SIG-M5 (cell line): ENCODE results near the gene GAS2L3.
"Not testable (repeated sequence)": the region's sequence is repeated elsewhere in the genome, so short reads cannot be mapped to it uniquely, and the experiment has no call there.

Experiments
- DNase-seq: peaks from one replicate; lab custom pipeline; 2025; lab: John Stamatoyannopoulos, UW

The GAS2L3 gene

GRCh38 chr12:100574187-100575074 lies 947 bp downstream of the GAS2L3 start:
- no peak for DNase-seq

GRCh38 chr12:100576331-100577036 lies 3.0 kb downstream of the GAS2L3 start:
- no peak for DNase-seq

- no peak for DNase-seq
These were observed 5.4 kb downstream of the GAS2L3 start for GRCh38 chr12:100578923-100579322.

- DNase-seq = no peak
These were observed 6.4 kb downstream of the GAS2L3 start for GRCh38 chr12:100579844-100580243.

GRCh38 chr12:100584256-100584655 lies 10.8 kb downstream of the GAS2L3 start:
- no peak for DNase-seq

GRCh38 chr12:100591979-100592378 lies 18.5 kb downstream of the GAS2L3 start:
- DNase-seq = no peak

- DNase-seq = no peak
These were observed 20.0 kb downstream of the GAS2L3 start for GRCh38 chr12:100593490-100593889.

GRCh38 chr12:100601626-100602025 lies 28.1 kb downstream of the GAS2L3 start:
- no peak for DNase-seq

GRCh38 chr12:100602997-100603396 lies 29.5 kb downstream of the GAS2L3 start:
- not testable (repeated sequence) for DNase-seq

- no peak for DNase-seq
These were observed 35.3 kb downstream of the GAS2L3 start for GRCh38 chr12:100608776-100609175.

- DNase-seq = no peak
These were observed 37.4 kb downstream of the GAS2L3 start for GRCh38 chr12:100610666-100611430.

- DNase-seq = no peak
These were observed 39.1 kb downstream of the GAS2L3 start for GRCh38 chr12:100612606-100613005.

- no peak for DNase-seq
These were observed 51.1 kb downstream of the GAS2L3 start for GRCh38 chr12:100624571-100624970.

- no peak for DNase-seq
These were observed 59.0 kb downstream of the GAS2L3 start for GRCh38 chr12:100632445-100632892.

GRCh38 chr12:100633082-100633785 lies 59.8 kb downstream of the GAS2L3 start:
- DNase-seq = not testable (repeated sequence)

- DNase-seq = no peak
These were observed 69.8 kb downstream of the GAS2L3 start for GRCh38 chr12:100643246-100643645.

- no peak for DNase-seq
These were observed 73.4 kb downstream of the GAS2L3 start for GRCh38 chr12:100646896-100647295.

- no peak for DNase-seq
These were observed 77.6 kb downstream of the GAS2L3 start for GRCh38 chr12:100651108-100651507.

GRCh38 chr12:100651694-100652093 lies 78.2 kb downstream of the GAS2L3 start:
- DNase-seq = no peak

GRCh38 chr12:100652488-100652887 lies 79.0 kb downstream of the GAS2L3 start:
- no peak for DNase-seq

- DNase-seq = no peak
These were observed 82.7 kb downstream of the GAS2L3 start for GRCh38 chr12:100656141-100656540.

GRCh38 chr12:100656856-100657255 lies 83.4 kb downstream of the GAS2L3 start:
- DNase-seq = no peak
